IPS-NIHi7 (cell line): ENCODE data around the gene DLEC1.
A peak's percentile ranks its signal among the peaks of the same experiment; 100 is the strongest.
"Not testable (repeated sequence)": the region's sequence is repeated elsewhere in the genome, so short reads cannot be mapped to it uniquely, and the experiment has no call there.

Experiments used
- DNase-seq: peaks from one replicate; pipeline ENCODE4 v3.0.0; 2012; ENCODE audit warnings: mixed read lengths; ENCODE audit errors: extremely low spot score

The DLEC1 gene

GRCh38 chr3:38036286-38036685 is 2.7 kb upstream of the DLEC1 start:
- no peak for DNase-seq

GRCh38 chr3:38036906-38037305 is 2.1 kb upstream of the DLEC1 start:
- no peak for DNase-seq

DNA sequence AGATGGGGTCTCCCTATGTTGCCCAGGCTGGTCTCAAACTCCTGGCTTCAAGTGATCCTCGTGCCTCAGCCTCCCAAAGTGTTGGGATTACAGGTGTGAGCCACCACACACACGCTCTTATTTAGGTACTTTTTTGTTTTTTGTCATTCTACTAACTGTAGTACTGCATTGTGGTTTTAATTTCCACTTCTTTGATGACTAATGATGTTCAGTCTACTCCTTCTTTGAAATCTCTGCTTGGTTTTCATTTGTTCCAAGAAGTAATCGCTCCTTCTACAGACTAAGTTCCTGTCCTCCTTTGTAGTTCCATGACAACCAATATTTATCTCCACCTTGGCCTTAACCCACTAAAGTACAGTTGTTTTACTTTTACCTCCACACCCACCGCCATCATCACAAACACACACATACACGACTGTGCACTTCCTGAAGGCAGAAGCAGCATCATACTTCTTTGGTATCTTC is 529 bp upstream of the DLEC1 start:
- no peak for DNase-seq

- DNase-seq = peak; percentile 63
Observed at GRCh38 chr3:38039899-38040261, 872 bp downstream of the DLEC1 start.

- DNase-seq = no peak
Observed at GRCh38 chr3:38040401-38040800, 1.4 kb downstream of the DLEC1 start.

DNA sequence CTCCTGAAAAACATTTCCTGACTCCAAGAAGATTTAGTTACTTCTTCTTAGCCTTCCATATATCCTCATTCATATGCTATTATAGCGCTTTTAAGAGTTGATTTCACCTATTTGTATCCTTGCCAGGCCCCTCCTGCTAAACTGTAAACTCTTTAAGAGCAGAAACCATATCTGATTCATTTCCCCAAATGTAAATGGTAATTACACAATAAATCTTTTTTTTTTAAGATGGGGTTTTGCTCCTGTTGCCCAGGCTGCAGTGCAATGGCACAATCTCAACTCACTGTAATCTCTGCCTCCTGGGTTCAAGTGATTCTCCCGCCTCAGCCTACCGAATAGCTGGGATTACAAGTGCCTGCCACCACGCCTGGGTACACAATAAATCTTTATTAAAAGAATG is 4.5 kb downstream of the DLEC1 start:
- DNase-seq = no peak

- no peak for DNase-seq
Observed at GRCh38 chr3:38046027-38046426, 7.0 kb downstream of the DLEC1 start.

DNA sequence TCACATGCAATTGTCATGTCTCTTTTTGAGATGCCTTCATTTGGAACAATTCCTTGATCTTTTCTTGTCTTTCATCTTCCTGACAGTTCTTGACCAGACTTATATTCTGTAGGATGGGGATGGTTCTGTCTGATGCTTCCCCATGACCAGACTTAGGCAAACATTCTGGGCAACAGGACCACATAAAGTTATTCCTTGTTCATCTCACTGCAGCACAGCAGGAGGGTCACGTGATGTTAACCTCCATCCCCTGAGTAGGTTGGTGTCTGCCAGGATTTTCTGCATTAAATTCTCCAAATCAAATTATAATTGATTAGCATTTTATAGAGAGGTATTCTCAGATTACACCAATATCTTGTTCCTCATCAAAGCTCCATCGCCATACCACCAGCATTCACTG is 7.8 kb downstream of the DLEC1 start:
- DNase-seq = no peak

DNA sequence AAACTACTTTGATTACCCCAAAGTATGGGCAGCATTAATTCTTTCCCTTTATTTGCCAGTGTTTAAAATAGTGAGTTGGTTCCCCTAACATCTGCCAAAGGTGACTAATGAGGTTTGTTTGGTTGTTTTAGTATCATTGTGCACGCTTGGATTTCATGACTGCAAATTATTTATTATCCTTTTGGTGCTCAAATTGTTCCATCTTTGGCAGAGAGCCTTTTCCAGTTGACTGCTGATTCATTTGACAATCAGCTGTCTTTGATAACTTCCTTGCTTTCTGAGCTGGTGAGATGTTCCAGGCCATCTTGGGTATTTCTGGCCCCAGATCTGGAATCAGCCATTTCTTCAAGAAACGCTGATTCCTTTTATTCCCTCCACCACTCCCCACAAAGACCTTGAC is 8.9 kb downstream of the DLEC1 start:
- no peak for DNase-seq

- DNase-seq = no peak
Observed at GRCh38 chr3:38049358-38050126, 10.5 kb downstream of the DLEC1 start.

DNA sequence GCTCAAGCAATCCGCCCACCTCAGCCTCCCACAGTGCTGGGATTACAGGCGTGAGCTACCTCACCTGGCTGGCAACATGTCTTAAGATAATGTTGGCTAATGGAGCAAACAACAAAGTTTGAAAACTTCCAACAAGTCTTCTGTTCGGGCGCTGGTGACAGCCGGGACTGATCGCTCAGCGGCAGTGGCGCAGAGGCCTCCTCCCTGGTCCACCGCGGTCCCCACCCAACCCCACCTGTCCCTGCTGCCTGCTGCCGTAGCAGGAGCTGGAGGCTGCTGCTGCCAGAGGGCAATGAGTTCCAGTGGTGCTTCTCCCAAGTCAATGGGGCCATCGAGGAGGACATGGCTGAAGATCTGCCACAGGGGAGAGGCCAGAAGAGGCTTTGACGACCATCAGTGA is 12.1 kb downstream of the DLEC1 start:
- DNase-seq = no peak

GRCh38 chr3:38053286-38053685 is 14.3 kb downstream of the DLEC1 start:
- DNase-seq = not testable (repeated sequence)

DNA sequence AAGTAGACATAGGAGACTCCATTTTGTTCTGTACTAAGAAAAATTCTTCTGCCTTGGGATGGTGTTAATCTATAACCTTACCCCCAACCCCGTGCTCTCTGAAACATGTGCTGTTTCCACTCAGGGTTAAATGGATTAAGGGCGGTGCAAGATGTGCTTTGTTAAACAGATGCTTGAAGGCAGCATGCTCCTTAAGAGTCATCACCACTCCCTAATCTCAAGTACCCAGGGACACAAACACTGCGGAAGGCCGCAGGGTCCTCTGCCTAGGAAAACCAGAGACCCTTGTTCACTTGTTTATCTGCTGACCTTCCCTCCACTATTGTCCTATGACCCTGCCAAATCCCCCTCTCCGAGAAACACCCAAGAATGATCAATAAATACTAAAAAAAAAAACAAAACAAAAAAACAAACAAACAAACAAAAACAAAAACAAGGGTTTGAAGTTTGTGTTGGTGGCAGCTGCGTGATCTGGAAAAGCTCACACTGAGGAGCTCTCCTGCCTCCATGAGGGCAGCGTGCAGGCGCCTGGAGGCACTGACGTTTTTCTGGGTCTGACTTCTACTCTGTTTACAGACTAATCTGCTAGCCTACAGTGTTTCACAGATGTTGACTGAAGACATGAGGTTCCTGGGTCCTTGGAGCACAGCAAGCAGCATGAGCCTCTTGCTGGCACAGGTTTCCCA is 14.9 kb downstream of the DLEC1 start:
- DNase-seq = not testable (repeated sequence)

GRCh38 chr3:38054499-38055001 is 15.5 kb downstream of the DLEC1 start:
- DNase-seq = no peak

- no peak for DNase-seq
Observed at GRCh38 chr3:38059148-38059547, 20.1 kb downstream of the DLEC1 start.

DNA sequence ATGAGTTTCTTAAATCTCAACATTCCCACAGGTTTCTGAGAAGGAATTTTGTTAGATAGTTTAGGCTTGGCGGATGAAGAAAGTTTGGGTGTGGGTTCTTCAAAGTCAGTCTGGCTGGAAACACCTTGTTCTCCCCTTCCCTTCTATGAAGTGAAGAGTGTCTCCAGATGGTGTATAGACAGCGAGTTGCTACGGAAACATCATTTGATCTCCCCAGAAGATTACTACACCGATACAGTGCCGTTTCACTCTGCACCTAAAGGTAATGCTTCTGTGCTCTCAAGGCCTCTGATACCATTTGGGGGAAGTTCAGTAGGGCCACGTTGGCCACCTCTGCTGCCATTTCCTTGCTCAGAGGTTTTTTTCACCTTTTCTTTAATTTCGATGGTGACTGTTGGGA is 20.6 kb downstream of the DLEC1 start:
- DNase-seq = no peak

GRCh38 chr3:38062809-38063208 is 23.8 kb downstream of the DLEC1 start:
- DNase-seq = no peak

GRCh38 chr3:38064453-38064852 is 25.4 kb downstream of the DLEC1 start:
- DNase-seq = not testable (repeated sequence)

DNA sequence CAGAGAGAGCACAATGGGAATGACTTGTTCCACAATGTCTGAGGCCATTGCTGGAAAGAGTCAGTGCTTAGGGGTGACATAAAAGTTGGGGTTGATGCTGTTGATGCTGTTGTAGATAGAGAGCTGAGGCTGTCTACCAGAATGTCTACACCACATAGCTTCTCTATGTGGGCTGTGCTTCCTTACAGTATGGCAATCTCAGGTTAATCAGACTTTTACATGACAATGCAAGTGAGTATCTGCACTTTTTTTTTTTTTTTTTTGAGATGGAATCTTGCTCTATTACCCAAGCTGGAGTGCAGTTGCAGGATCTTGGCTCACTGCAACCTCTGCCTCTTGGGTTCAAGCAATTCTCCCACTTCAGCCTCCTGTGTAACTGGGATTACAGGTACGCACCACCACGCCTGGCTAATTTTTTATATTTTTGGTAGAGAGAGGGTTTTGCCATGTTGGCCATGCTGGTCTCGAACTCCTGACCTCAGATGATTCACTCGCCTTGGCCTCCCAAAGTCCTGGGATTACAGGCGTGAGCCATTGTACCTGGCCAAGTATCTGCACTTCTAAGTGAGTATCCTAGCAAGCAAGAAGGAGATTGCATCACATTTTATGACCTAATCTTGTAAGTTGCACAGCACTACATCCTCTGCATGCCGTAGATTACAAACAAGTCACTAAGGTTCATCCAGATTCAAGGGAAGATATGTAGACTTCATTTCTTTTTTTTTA is 28.7 kb downstream of the DLEC1 start:
- no peak for DNase-seq

- DNase-seq = no peak
Observed at GRCh38 chr3:38070013-38070412, 31.0 kb downstream of the DLEC1 start.

- DNase-seq = not testable (repeated sequence)
Observed at GRCh38 chr3:38077073-38077472, 38.1 kb downstream of the DLEC1 start.

DNA sequence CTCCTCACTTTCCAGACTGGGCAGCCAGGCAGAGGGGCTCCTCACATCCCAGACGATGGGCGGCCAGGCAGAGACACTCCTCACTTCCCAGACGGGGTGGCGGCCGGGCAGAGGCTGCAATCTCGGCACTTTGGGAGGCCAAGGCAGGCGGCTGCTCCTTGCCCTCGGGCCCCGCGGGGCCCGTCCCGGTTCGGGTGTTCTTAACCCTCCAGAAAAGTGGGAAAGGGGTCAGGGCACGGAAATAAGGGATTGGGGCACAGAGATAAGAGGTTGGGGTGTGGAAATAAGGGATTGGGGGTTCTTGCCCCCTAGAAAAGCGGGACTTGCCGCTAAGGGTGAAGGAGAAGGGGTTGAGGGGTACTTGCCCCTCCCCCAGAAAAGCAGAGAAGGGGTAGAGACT is 43.3 kb downstream of the DLEC1 start:
- DNase-seq = not testable (repeated sequence)
